ENCODE measurements around the gene GSTCD.

Gene GSTCD

GRCh38 chr4:105741548-105741947 lies 33.0 kb downstream of the GSTCD start:
- Histone ChIP-seq H3K4me3 (ENCODE audit: low read depth, low read length) (no peak overlapping the region), H3K27me3 (ENCODE audit: control insufficient read depth, insufficient read depth, low read length) (no peaks in the 10 kb centered on the region), H3K4me2 (ENCODE audit: low read length) (no peak overlapping the region), H3K9me3 (ENCODE audit: control insufficient read depth, low read length) (no peaks in the 10 kb centered on the region), H3K27ac (no peak overlapping the region), H3K36me3 (ENCODE audit: control insufficient read depth, insufficient read depth, low read length) (no peaks in the 10 kb centered on the region), H3K4me1 (no peaks in the 10 kb centered on the region), H3K9ac (no peak overlapping the region), H3K79me2 (no peaks in the 10 kb centered on the region), H2AFZ (no peak overlapping the region)
- no peak for TF ChIP-seq CTCF (IDR thresholded peaks at IDR 0.05)

- no peak overlapping the region for H2AFZ ChIP-seq
- H3K9ac ChIP-seq: no peak overlapping the region
- no peak overlapping the region for H3K27ac ChIP-seq
- H3K4me3 ChIP-seq (ENCODE audit: low read depth, low read length): no peak overlapping the region
- no peaks in the 10 kb centered on the region for H3K36me3 ChIP-seq (ENCODE audit: control insufficient read depth, insufficient read depth, low read length)
- no peak for TF ChIP-seq CTCF (IDR thresholded peaks at IDR 0.05)
- H3K4me1 ChIP-seq: no peaks in the 10 kb centered on the region
- H3K79me2 ChIP-seq: no peaks in the 10 kb centered on the region
- no peaks in the 10 kb centered on the region for H3K27me3 ChIP-seq (ENCODE audit: control insufficient read depth, insufficient read depth, low read length)
- H3K9me3 ChIP-seq (ENCODE audit: control insufficient read depth, low read length): no peaks in the 10 kb centered on the region
- H3K4me2 ChIP-seq (ENCODE audit: low read length): no peak overlapping the region
These were observed 39.6 kb downstream of the GSTCD start for GRCh38 chr4:105748222-105748621.

GRCh38 chr4:105751718-105752299 lies 43.2 kb downstream of the GSTCD start:
- no peak overlapping the region for H2AFZ ChIP-seq
- H3K9ac ChIP-seq: no peak overlapping the region
- no peak overlapping the region for H3K4me3 ChIP-seq (ENCODE audit: low read depth, low read length)
- no peaks in the 10 kb centered on the region for H3K9me3 ChIP-seq (ENCODE audit: control insufficient read depth, low read length)
- H3K4me1 ChIP-seq: no peaks in the 10 kb centered on the region
- H3K36me3 ChIP-seq (ENCODE audit: control insufficient read depth, insufficient read depth, low read length): no peaks in the 10 kb centered on the region
- TF ChIP-seq CTCF (IDR thresholded peaks at IDR 0.05): no peak
- no peaks in the 10 kb centered on the region for H3K27me3 ChIP-seq (ENCODE audit: control insufficient read depth, insufficient read depth, low read length)
- H3K27ac ChIP-seq: no peak overlapping the region
- no peaks in the 10 kb centered on the region for H3K79me2 ChIP-seq
- H3K4me2 ChIP-seq (ENCODE audit: low read length): no peak overlapping the region

GRCh38 chr4:105753361-105753760 lies 44.8 kb downstream of the GSTCD start:
- H3K79me2 ChIP-seq: no peaks in the 10 kb centered on the region
- no peak overlapping the region for H3K4me2 ChIP-seq (ENCODE audit: low read length)
- no peak overlapping the region for H2AFZ ChIP-seq
- H3K27ac ChIP-seq: no peak overlapping the region
- H3K4me3 ChIP-seq (ENCODE audit: low read depth, low read length): no peak overlapping the region
- no peaks in the 10 kb centered on the region for H3K36me3 ChIP-seq (ENCODE audit: control insufficient read depth, insufficient read depth, low read length)
- no peaks in the 10 kb centered on the region for H3K4me1 ChIP-seq
- H3K27me3 ChIP-seq (ENCODE audit: control insufficient read depth, insufficient read depth, low read length): no peaks in the 10 kb centered on the region
- H3K9ac ChIP-seq: no peak overlapping the region
- H3K9me3 ChIP-seq (ENCODE audit: control insufficient read depth, low read length): no peaks in the 10 kb centered on the region
- no peak for TF ChIP-seq CTCF (IDR thresholded peaks at IDR 0.05)

- H3K36me3 ChIP-seq (ENCODE audit: control insufficient read depth, insufficient read depth, low read length): no peaks in the 10 kb centered on the region
- no peaks in the 10 kb centered on the region for H3K79me2 ChIP-seq
- H2AFZ ChIP-seq: no peak overlapping the region
- no peak for TF ChIP-seq CTCF (IDR thresholded peaks at IDR 0.05)
- H3K4me2 ChIP-seq (ENCODE audit: low read length): no peak overlapping the region
- H3K4me3 ChIP-seq (ENCODE audit: low read depth, low read length): no peak overlapping the region
- H3K9me3 ChIP-seq (ENCODE audit: control insufficient read depth, low read length): no peaks in the 10 kb centered on the region
- no peaks in the 10 kb centered on the region for H3K27me3 ChIP-seq (ENCODE audit: control insufficient read depth, insufficient read depth, low read length)
- no peak overlapping the region for H3K9ac ChIP-seq
- no peaks in the 10 kb centered on the region for H3K4me1 ChIP-seq
- H3K27ac ChIP-seq: no peak overlapping the region
These were observed 46.8 kb downstream of the GSTCD start for GRCh38 chr4:105755375-105755774.

Measured in parathyroid adenoma (tissue), 2 donors.